ENCODE results near the gene CERS4.
A peak's percentile ranks its signal among the peaks of the same experiment; 100 is the strongest.
"Not testable (repeated sequence)": the region's sequence is repeated elsewhere in the genome, so short reads cannot be mapped to it uniquely, and the experiment has no call there.

CERS4 gene

DNA sequence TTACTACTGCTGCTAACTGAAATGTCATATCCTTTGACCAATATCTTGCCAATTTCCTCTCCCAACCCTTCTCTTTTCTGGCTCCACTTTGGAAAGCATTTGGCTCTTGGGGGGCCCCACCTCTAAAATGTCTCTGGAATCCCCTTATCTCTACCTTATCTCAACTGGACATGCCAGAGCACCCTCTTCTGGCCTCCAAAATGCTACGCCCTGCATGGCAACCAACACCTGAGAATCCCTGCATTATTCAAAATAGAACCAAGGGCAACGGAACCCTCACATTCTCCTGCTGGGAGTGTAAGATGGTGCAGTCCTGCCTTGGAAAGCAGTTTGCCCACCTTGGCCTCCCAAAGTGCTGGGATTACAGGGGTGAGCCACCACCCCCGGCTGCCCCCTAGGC, 35.3 kb downstream of the CERS4 start:
- DNase-seq = peak; percentile 16

DNA sequence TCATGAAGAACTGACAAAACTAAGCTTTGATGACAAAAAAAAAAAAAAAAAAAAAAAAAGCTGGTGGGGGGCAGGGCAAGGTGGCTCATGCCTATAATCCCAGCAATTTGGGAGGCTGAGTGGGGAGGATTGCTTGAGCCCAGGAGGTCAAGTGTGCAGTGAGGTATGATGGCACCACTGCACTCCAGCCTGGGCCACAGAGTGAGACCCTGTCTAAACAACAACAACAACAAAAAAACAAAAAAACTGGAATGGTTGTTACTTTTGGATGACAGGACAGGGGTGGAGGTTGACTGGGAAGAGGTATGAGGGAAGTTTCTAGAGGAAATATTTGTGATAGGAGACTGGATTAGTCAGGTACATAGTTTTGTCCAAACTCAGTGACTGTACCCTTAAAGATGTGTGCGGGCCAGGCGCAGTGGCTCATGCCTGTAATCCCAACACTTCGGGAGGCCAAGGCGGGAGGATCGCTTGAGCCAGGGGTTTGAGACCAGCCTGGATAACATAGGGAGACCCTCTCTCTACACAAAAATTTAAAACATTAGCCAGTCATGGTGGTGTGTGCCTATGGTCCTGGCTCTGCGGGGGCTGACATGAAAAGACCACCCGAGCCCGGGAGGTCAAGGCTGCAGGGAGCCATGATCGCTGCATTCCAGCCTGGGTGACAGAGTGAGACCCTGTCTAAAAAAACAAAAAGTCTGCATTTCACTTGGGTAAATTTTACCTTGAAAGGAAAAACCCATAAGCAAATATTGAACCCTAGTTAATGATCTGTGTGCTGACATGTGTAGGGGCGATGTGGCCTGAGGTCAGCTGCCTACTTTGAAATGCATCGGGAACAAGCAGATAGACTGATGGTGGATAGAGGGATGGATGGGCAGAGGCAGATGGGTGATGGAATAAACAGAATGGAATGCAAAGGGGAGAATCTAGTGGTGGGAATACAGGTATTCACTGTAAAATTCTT, 37.0 kb downstream of the CERS4 start:
- no peak for DNase-seq

DNA sequence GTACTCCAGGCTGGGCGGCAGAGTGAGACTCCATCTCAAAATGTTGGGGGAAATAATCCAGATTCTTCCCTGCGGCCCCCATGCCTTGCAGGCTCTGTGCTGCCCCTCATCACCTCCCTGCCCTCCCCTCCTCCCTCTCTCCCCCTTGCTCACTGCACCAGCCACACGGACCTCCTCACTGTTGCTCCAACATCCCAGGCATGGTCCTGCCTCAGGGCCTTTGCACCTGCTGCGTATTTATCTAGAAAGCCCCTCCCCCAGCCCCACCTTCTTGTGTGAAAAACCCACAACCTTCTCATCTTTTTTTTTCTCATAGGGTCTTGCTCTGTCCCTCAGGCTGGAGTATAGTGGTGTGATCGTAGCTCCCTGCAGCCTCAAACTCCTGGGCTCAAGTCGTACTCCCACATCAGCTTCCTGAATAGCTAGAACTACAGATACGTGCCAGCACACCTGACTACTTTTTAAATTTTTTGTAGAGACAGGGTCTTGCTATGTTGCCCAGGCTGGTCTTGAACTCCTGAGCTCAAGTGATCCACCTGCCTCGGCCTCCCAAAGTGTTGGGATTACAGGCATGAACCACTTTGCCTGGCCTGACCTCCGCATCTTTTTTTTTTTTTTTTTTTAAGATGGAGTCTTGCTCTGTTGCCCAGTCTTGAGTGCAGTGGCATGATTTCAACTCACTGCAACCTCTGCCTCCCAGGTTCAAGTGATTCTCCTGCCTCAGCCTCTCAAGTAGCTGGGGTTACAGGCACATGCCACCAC, 38.1 kb downstream of the CERS4 start:
- DNase-seq = not testable (repeated sequence)

DNA sequence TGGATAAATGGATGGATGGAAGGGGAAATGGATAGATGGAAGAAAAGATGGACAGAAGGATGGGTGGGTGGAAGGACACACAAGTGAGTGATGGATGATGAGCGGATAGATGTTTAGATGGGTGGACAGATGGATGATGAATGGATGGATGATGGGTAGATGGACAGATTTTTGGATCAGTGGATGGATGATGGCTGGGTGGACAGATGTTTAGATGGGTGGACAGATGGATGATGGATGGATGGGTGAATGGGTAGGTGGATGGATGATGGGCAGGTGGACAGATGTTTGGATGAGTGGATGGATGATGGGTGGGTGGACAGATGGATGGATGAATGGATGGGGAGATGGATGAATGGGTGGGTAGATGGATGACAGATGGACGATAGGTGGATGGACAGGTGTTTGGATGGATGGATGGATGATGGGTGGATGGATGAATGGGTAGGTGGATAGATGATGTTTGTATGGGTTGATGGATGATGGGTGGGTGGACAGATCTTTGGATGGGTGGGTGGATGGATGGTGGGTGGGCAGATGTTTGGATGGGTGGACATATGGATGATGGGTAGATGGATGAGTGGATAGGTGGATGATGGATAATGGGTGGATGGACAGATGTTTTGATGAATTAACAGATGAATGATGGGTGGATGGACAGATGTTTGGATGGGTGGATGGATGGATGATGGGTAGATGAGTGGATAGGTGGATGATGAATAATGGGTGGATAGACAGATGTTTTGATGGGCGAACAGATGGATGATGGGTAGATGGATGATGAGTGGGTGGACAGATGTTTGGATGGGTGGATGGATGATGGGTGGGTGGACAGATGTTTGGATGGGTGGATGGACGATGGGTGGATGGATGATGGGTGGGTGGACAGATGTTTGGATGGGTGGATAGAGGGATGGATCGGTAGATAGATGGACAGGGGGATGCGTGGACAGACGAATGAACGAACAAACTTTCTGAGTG, 39.5 kb downstream of the CERS4 start:
- DNase-seq = no peak

DNA sequence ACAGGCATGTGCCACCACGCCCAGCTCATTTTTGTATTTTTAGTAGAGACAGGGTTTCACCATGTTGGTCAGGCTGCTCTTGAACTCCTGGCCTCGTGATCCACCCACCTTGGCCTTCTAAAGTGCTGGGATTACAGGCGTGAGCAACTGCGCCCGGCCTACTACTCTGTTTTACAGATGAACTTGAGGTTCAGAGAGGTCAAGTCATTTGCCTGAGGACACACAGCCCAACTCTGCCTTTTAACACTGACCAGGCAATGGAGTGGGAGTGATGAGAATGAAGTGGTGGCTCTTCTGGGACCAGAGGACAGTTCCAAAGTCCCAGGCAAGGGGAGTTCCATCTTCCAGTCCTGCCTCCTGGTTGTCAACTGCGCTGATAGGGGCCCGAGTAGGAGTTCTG, 41.4 kb downstream of the CERS4 start:
- no peak for DNase-seq

DNA sequence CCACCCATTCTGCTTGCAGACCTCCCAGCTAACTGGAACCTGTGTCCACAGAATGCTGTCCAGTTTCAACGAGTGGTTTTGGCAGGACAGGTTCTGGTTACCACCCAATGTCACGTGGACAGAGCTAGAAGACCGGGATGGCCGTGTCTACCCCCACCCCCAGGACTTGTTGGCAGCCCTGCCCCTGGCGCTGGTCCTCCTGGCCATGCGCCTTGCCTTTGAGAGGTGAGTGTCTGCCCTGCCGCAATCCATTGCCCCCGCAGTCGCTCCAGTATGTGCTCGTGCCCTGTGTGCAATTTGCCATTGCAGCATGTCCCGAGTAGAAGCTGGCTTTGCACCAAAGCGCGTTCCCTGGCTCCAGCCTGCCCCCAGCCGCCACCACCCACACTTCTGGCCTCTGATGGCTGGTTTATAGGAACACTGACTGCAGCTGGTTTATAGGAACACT, 41.9 kb downstream of the CERS4 start:
- DNase-seq = no peak

DNA sequence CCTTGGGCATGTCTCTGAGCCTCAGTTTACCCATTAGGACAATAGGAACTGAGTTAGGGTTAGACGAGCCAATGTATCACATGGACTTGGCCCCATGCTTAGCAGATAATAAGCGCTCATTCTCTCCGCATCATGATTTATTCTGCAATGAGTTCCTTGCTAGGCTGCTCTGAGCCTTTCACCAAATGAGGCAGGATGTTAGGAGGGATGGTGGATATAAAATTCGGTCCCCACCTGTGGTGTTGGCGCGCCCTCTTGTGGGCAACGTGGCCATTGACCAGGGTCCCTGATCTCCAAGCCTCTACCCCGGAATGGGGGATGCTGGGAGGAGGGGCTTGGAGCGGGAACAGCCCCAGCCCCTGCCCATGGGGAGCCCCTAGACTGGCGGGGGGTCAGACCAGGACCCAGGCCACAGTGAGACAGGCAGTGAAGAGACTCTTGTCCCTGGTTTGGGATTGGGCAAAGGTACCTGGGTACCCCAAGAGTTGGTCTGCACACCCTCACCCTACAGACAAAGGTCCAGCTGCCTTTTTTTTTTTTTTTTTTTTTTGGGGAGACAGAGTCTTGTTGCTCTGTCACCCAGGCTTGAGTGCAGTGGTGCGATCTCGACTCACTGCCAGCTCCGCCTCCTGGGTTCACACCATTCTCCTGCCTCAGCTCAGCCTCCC, 43.9 kb downstream of the CERS4 start:
- DNase-seq = peak; percentile 82

- DNase-seq = no peak
These were observed 44.5 kb downstream of the CERS4 start for GRCh38 chr19:8253678-8254077.

- no peak for DNase-seq
These were observed 45.3 kb downstream of the CERS4 start for GRCh38 chr19:8254286-8255001.

- DNase-seq = no peak
These were observed 46.4 kb downstream of the CERS4 start for GRCh38 chr19:8255426-8256125.

DNA sequence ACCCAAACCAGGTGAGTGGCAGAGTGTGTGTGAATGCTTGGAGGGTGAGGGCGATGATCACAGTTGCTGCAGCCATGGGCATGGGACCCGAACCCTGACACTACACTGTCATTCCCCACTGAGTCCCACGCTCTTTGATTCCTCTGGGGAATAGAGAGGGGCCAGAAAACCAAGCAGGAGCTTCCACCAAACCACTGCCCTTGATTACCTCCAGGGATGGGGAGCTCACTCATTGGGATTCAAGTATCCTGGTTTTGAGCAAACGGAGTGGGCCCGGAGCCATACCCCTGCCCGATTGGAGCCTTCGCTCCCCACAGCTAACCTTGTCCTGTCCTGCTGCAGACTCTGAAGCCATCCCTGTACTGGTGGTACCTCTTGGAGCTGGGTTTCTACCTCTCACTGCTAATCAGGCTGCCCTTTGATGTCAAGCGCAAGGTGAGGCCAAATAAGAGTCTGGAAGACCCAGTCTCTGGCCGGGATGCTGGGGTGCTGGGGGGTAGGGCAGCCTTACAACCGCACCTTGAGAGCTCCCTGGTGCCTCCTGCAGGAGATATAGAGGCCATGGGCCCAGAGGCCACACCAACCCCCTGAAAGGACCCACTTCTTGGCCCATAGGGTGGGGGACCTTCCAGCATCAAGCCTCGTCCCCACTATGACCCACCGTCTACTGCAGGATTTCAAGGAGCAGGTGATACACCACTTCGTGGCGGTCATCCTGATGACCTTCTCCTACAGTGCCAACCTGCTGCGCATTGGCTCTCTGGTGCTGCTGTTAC, 47.3 kb downstream of the CERS4 start:
- no peak for DNase-seq

- DNase-seq = peak; percentile 69
These were observed 47.9 kb downstream of the CERS4 start for GRCh38 chr19:8257052-8257443.

DNA sequence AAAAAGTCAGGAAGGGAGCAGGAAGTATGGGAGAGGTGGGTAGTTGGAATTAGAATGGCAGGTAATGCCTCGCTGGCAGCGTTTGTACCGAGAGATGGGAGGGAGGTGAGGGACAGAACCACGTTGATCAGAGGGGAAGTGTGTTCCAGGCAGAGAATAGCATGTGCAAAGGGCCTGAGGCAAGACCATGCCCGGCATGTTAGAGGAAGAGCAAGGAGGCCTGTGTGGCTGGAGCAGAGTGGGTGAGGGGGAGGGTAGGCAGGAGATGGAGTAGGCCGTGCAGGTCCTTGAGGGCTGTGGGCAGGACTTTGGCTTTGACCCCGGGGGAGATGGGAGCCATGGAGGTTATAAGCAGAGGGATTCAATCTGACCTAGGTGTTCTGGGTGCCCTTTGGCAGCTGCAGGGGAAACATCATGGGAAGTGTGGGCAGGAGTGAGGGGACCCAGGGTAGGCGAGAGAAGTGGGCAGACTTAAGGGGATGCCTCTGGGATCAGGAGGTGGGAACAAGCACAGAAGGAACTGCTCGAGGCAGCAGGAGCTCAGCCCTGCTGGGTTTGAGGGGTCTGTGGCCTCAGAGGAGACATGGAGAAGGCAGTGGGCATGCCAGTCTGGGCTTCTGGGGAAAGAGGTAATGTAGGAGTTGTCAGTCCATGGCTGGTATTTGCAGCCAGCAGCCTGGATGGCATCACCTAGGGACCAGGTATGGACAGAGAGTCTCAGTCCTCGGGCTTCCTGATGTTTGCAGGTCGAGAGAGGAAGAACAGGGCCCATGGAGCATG, 50.2 kb downstream of the CERS4 start:
- no peak for DNase-seq

DNA sequence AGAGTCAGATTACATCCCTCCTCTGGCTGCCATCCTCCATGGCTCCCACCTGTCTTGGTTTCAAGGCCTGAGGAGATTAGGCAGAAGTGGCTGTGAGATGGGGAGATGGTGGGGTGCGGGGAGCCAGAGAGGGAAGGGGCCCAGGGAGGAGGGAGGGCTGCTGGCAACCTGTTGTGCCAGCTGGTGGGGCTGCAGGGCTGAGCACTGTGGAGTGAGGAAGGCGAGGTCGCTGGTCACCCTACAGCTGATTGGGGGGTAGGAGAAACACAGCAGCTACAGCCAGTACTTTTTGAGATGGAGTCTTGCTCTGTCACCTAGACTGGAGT, 50.7 kb downstream of the CERS4 start:
- DNase-seq = no peak

- DNase-seq = no peak
These were observed 52.2 kb downstream of the CERS4 start for GRCh38 chr19:8261347-8261746.

- no peak for DNase-seq
These were observed 52.7 kb downstream of the CERS4 start for GRCh38 chr19:8261881-8262280.

GRCh38 chr19:8262431-8262830, 53.3 kb downstream of the CERS4 start:
- DNase-seq = no peak

DNA sequence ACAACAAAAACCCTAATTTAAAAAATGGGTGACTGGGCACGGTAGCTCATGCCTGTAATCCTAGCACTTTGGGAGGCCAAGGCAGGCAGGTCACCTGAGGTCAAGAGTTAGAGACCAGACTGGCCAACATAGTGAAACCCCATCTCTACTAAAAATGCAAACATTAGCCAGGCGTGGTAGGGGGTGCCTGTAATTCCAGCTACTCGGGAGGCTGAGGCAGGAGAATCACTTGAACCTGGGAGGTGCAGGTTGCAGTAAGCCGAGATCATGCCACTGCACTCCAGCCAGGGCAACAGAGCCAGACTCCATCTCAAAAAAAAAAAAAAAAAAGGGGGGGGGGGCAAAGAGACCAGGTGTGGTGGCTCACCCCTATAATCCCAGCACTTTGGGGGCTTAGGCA, 55.1 kb downstream of the CERS4 start:
- DNase-seq = not testable (repeated sequence)

DNA sequence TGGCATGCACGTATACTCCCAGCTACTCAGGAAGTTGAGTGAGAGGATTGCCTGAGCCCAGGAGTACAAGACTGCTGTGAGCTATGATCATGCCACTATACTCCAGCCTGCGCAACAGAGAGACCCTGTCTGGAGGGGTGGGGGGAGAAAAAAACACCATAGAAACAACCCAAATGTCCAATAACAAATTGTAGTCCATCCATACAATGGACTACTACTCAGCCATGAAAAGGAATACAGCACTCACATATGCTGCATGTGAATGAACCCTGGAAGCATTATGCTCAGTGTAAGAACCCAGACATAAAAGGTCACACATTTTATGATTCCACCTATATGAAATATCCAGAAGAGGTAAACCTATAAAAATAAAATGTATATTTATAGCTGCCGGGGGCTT, 56.7 kb downstream of the CERS4 start:
- DNase-seq = no peak
